H1 (cell line): ENCODE results near the gene ASB3. TPM values are rescaled to one million over a fixed set of nuclear protein-coding genes. Genes with fewer than 3 reads are reported as not detected.

Experiments
- CTCF ChIA-PET: fragments of 300-600 bp; sonication (Branson Sonifier 250); formaldehyde crosslinking; loops from one replicate; lab custom pipeline; 2021; ENCODE audit not compliant: partially characterized antibody; lab: Charles Lee
- POLR2A ChIA-PET: fragments of 300-600 bp; sonication (Branson Sonifier 250); formaldehyde crosslinking; loops from one replicate; lab custom pipeline; 2021; ENCODE audit warnings: inconsistent platforms; ENCODE audit not compliant: partially characterized antibody; lab: Charles Lee
- DNase-seq, 2 experiments: peaks; one replicate each; pipeline versions ENCODE4 v3.0.0 to v3.0.0-alpha.2; 2010 to 2022; ENCODE audit warnings: low spot score in 2 of 2, low read depth in 1 of 2, mixed read lengths in 1 of 2
- FAIRE-seq: peaks from 2 replicates; lab custom pipeline; 2011; peaks lifted over from hg19 to GRCh38; lab: Jason Lieb, UNC
- H2AFZ ChIP-seq: 2 replicates; pipeline ENCODE4 v1.8.1; 2012; ENCODE audit warnings: low read length, inconsistent platforms
- H2AK5ac ChIP-seq: 2 replicates; pipeline ENCODE4 v1.6.1; 2013; ENCODE audit warnings: low read depth, low read length
- H2BK120ac ChIP-seq: replicated peaks from 2 replicates; pipeline ENCODE3; 2013; ENCODE audit warnings: low read depth, low read length, inconsistent platforms
- H2BK12ac ChIP-seq: 2 replicates; pipeline ENCODE4 v1.6.1; 2013; ENCODE audit warnings: low read depth, low read length
- H2BK15ac ChIP-seq: 2 replicates; pipeline ENCODE4 v1.6.1; 2013; ENCODE audit warnings: low read length
- H2BK20ac ChIP-seq: 2 replicates; pipeline ENCODE4 v1.6.1; 2013; ENCODE audit warnings: low read length
- H2BK5ac ChIP-seq: 2 replicates; pipeline ENCODE4 v1.6.1; 2013; ENCODE audit warnings: low read depth, low read length
- H3K14ac ChIP-seq: 2 replicates; pipeline ENCODE4 v1.6.1; 2013; ENCODE audit warnings: inconsistent platforms; ENCODE audit not compliant: insufficient read length
- H3K18ac ChIP-seq: 2 replicates; pipeline ENCODE4 v1.6.1; 2013; ENCODE audit warnings: low read length; ENCODE audit errors: extremely low read depth
- H3K23ac ChIP-seq: 2 replicates; pipeline ENCODE4 v1.6.1; 2013; ENCODE audit warnings: inconsistent platforms; ENCODE audit not compliant: insufficient read length
- H3K23me2 ChIP-seq: 2 replicates; pipeline ENCODE4 v1.6.1; 2013; ENCODE audit warnings: low read depth, low read length
- H3K27ac ChIP-seq: 2 replicates; pipeline ENCODE4 v1.6.1; 2011; ENCODE audit warnings: low read depth, low read length, inconsistent platforms
- H3K27me3 ChIP-seq, 4 experiments: replicated peaks in 1 of 4; 1 replicate in 1 of 4; 2 replicates in 3 of 4; pipeline versions ENCODE4 v1.6.1 to v1.8.1; 2011 to 2013; ENCODE audit warnings: low read length in 3 of 4, mild to moderate bottlenecking in 3 of 4, inconsistent platforms in 2 of 4, mixed read lengths in 2 of 4, moderate library complexity in 1 of 4; ENCODE audit not compliant: control insufficient read depth in 3 of 4, insufficient read depth in 3 of 4; ENCODE audit errors: extremely low read depth in 1 of 4
- H3K36me3 ChIP-seq, 4 experiments: 2 replicates each; pipeline versions ENCODE4 v1.6.1 to v1.8.1; 2011 to 2013; ENCODE audit warnings: mild to moderate bottlenecking in 4 of 4, low read length in 3 of 4, moderate library complexity in 2 of 4, control low read depth in 1 of 4, inconsistent platforms in 1 of 4; ENCODE audit not compliant: insufficient read depth in 4 of 4, control insufficient read depth in 2 of 4
- H3K4ac ChIP-seq: replicated peaks from 2 replicates; pipeline ENCODE3; 2013; ENCODE audit warnings: low read length, low read depth, mixed read lengths, inconsistent platforms; ENCODE audit not compliant: insufficient read length
- H3K4me1 ChIP-seq, 4 experiments: replicated peaks in 1 of 4; 1 replicate in 1 of 4; 2 replicates in 3 of 4; pipeline versions ENCODE4 v1.6.1 to v1.8.1; 2011 to 2013; ENCODE audit warnings: low read length in 3 of 4, inconsistent platforms in 2 of 4, mixed read lengths in 1 of 4; ENCODE audit not compliant: insufficient read depth in 4 of 4, control insufficient read depth in 3 of 4
- H3K4me2 ChIP-seq, 2 experiments: 2 replicates each; pipeline versions ENCODE4 v1.6.1 to v1.8.1; 2011 to 2013; ENCODE audit warnings: low read depth in 2 of 2, low read length in 2 of 2, control low read depth in 1 of 2, inconsistent platforms in 1 of 2, mild to moderate bottlenecking in 1 of 2; ENCODE audit not compliant: insufficient read depth in 1 of 2
- H3K4me3 ChIP-seq, 4 experiments: fragments of 200-600, 300-600 bp in 1 of 4; sonication (generic), shearing (Covaris generic), sonication (Bioruptor Twin) in 1 of 4; 2 replicates each; pipeline versions ENCODE4 v1.5.1 to v1.8.1; 2011 to 2016; ENCODE audit warnings: low read length in 4 of 4, low read depth in 3 of 4, control low read depth in 2 of 4, inconsistent platforms in 2 of 4, mild to moderate bottlenecking in 2 of 4, mixed read lengths in 1 of 4, moderate library complexity in 1 of 4; ENCODE audit not compliant: insufficient read depth in 2 of 4; ENCODE audit errors: extremely low read depth in 1 of 4
- H3K56ac ChIP-seq: replicated peaks from 2 replicates; pipeline ENCODE3; 2013; ENCODE audit warnings: low read depth, mild to moderate bottlenecking, mixed read lengths, low read length, inconsistent platforms; ENCODE audit not compliant: insufficient read length
- H3K79me1 ChIP-seq: 2 replicates; pipeline ENCODE4 v1.6.1; 2013; ENCODE audit warnings: low read depth, low read length, control low read depth
- H3K79me2 ChIP-seq, 2 experiments: 2 replicates each; pipeline versions ENCODE4 v1.6.1 to v1.8.1; 2012 to 2013; ENCODE audit warnings: low read length in 2 of 2, mild to moderate bottlenecking in 2 of 2, inconsistent platforms in 1 of 2; ENCODE audit not compliant: insufficient read depth in 2 of 2, control insufficient read depth in 1 of 2
- H3K9ac ChIP-seq, 4 experiments: replicated peaks in 1 of 4; 1 replicate in 1 of 4; 2 replicates in 3 of 4; pipeline versions ENCODE4 v1.6.1 to v1.8.1; 2011 to 2013; ENCODE audit warnings: low read depth in 3 of 4, low read length in 3 of 4, control low read depth in 2 of 4, mild to moderate bottlenecking in 2 of 4, moderate library complexity in 2 of 4, inconsistent platforms in 1 of 4; ENCODE audit errors: extremely low read depth in 1 of 4
- H3K9me3 ChIP-seq, 2 experiments: 2 replicates each; pipeline versions ENCODE4 v1.6.1 to v1.8.1; 2012 to 2013; ENCODE audit warnings: mild to moderate bottlenecking in 2 of 2, moderate library complexity in 2 of 2, control low read depth in 1 of 2, inconsistent platforms in 1 of 2, low read depth in 1 of 2, low read length in 1 of 2, mixed read lengths in 1 of 2; ENCODE audit not compliant: insufficient read depth in 2 of 2
- H4K20me1 ChIP-seq, 2 experiments: replicated peaks in 1 of 2; 2 replicates each; pipeline versions ENCODE3 to v1.8.1; 2011 to 2013; ENCODE audit warnings: inconsistent platforms in 2 of 2, low read length in 2 of 2, mild to moderate bottlenecking in 1 of 2; ENCODE audit not compliant: insufficient read depth in 2 of 2, control insufficient read depth in 1 of 2
- H4K5ac ChIP-seq: 2 replicates; pipeline ENCODE4 v1.6.1; 2013; ENCODE audit warnings: low read length, low read depth, mixed read lengths, inconsistent platforms; ENCODE audit not compliant: insufficient read length
- H4K8ac ChIP-seq: 2 replicates; pipeline ENCODE4 v1.8.0; 2013; ENCODE audit warnings: mild to moderate bottlenecking, moderate library complexity, low read length, inconsistent platforms; ENCODE audit not compliant: insufficient read depth; ENCODE audit errors: extremely low read depth
- H4K91ac ChIP-seq: replicated peaks from 2 replicates; pipeline ENCODE3; 2013; ENCODE audit warnings: low read length, mixed read lengths, inconsistent platforms; ENCODE audit not compliant: insufficient read length
- CBX8 ChIP-seq: fragments of 300-800, 300-1000 bp; sonication (generic); IDR thresholded peaks from 2 replicates; pipeline ENCODE4 v1.7.1; 2016; ENCODE audit warnings: low read depth, low read length, borderline replicate concordance
- HDAC2 ChIP-seq, 2 experiments: fragments of 300-600 bp in 1 of 2; sonication (generic) in 1 of 2; IDR thresholded peaks; 2 replicates each; pipeline ENCODE4 v1.6.1; 2011 to 2012; ENCODE audit warnings: low read depth in 2 of 2, low read length in 2 of 2, mild to moderate bottlenecking in 2 of 2, moderate library complexity in 2 of 2, borderline replicate concordance in 1 of 2, inconsistent platforms in 1 of 2
- WGBS, 2 experiments: shearing (Covaris generic) in 1 of 2; methylation state at CpG; one replicate each; pipeline versions ENCODE4 v1.1.6 to v1.1.7; 2013 to 2015; ENCODE audit warnings: low lambda C conversion rate in 2 of 2, mixed read lengths in 2 of 2, inconsistent platforms in 1 of 2, low coverage in 1 of 2, missing lambda C conversion rate in 1 of 2; ENCODE audit not compliant: insufficient replicate concordance in 2 of 2, insufficient coverage in 1 of 2, insufficient read length in 1 of 2; ENCODE audit errors: extremely low coverage in 1 of 2, missing lambda C conversion rate in 1 of 2; 5-methylcytosine and 5-hydroxymethylcytosine counted together
- polyA plus RNA-seq, 7 experiments: library from polyadenylated mRNA; depleted of rRNA in 3 of 7; stranded (reverse) in 5 of 7; unstranded in 2 of 7; fragments of >200 nt in 5 of 7; fragments of 200-250 nt in 2 of 7; gene quantifications; 1 replicate in 5 of 7; 2 replicates in 1 of 7; 4 replicates in 1 of 7; pipeline versions ENCODE4 v1.2.1 to v1.2.3, GENCODE V29; 2011 to 2013; ENCODE audit warnings: missing spikeins in 2 of 7, mixed read lengths in 2 of 7
- total RNA-seq: library from RNA; stranded (reverse); fragmentation: NEBNext Ultra II Directional; extraction: Animal tissue kit (Norgen Biotek cat#: 25700); gene quantifications from 2 replicates; pipeline ENCODE4 v1.2.1, GENCODE V29; 2021
- TF ChIP-seq, protein P1 (sequence below): IDR thresholded peaks from 2 replicates; pipeline ENCODE4 v1.6.1; 2012; ENCODE audit warnings: low read length, inconsistent platforms

ASB3 gene
- total and polyA plus RNA-seq, 2 of the 8 experiments (the other 6 are each of a cell fraction or from before 2014, with no cell fraction given), result 22.6 to 25.4 TPM

DNA sequence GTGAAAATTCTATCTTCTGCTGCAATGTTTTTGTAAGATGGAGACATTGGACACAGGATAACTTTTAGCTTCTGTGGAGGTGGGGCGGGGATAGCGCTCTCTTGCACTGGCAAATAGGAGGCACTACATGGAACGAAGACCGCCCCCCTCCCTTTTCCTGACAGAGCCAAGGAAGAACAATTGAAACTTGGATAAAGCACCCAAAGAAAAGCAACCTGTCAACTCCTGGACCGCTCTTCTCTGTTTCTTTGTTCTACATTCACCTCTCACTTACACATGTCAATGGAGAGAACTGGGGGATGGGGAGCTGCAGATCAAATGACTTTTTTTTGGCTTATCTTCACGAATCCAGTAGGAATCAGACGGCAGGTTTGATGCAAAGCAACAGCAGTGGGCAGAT, 145.5 kb downstream of the ASB3 start:
- peak; percentile 24 for FAIRE-seq
- H2AFZ ChIP-seq, result 0 out of 2 replicates have a peak overlapping the region, but pooled peaks have one; percentile 5
- H3K4me2 ChIP-seq, result peak overlapping the region; percentile 21 to 67
- TF ChIP-seq CBX8 (no peak), HDAC2 (IDR thresholded peaks at IDR 0.05; ENCODE audit: borderline replicate concordance in 1 of 2, low read depth in 2 of 2, low read length in 2 of 2) (0 out of 4 replicates have a peak, but pooled peaks of 1 of the 2 experiments have one; percentile 32)
- TF ChIP-seq, protein P1, sequence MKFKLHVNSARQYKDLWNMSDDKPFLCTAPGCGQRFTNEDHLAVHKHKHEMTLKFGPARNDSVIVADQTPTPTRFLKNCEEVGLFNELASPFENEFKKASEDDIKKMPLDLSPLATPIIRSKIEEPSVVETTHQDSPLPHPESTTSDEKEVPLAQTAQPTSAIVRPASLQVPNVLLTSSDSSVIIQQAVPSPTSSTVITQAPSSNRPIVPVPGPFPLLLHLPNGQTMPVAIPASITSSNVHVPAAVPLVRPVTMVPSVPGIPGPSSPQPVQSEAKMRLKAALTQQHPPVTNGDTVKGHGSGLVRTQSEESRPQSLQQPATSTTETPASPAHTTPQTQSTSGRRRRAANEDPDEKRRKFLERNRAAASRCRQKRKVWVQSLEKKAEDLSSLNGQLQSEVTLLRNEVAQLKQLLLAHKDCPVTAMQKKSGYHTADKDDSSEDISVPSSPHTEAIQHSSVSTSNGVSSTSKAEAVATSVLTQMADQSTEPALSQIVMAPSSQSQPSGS, result no peak

More for the DNA sequence above, 145.5 kb downstream of the ASB3 start:
- Histone ChIP-seq H2BK20ac (no peak overlapping the region), H3K14ac (no peak overlapping the region), H3K79me1 (no peaks in the 10 kb centered on the region; the same call in 1 of the 2 replicates), H4K91ac (no peak overlapping the region), H3K9me3 (no peaks in the 10 kb centered on the region), H3K18ac (no peak overlapping the region), H4K8ac (no peak overlapping the region), H3K36me3 (no peaks in the 10 kb centered on the region), H4K5ac (no peak overlapping the region), H2BK120ac (no peak overlapping the region), H3K4ac (no peak overlapping the region), H3K4me3 (no peak overlapping the region; a peak in 1 of 8 replicates), H3K27ac (no peak overlapping the region), H2BK5ac (no peak overlapping the region), H3K56ac (no peak overlapping the region), H3K23me2 (no peaks in the 10 kb centered on the region), H3K9ac (no peak overlapping the region), H3K4me1 (peaks cover 0 to 10% (median 3%) of the 10 kb centered on the region in 4 experiments; a peak in 4 of 7 replicates), H3K27me3 (no peaks in the 10 kb centered on the region), H3K23ac (no peak overlapping the region), H2BK15ac (no peak overlapping the region), H2BK12ac (no peak overlapping the region), H3K79me2 (no peaks in the 10 kb centered on the region), H2AK5ac (no peak overlapping the region), H4K20me1 (no peaks in the 10 kb centered on the region)
- DNase-seq, result peak in 1 of 2 experiments; percentile 13
- CTCF ChIA-PET, result no interaction called here
- WGBS, 2 experiments, result 58% methylated on average over 7 of the region's 7 CpGs; no CpG with 5 or more reads in 1 of the 2 experiments
- POLR2A ChIA-PET, result interaction anchor here (0.7 kb wide), 1 partner anchor 11 kb away, joined by 3 read pairs; no protein-coding TSS in a partner anchor
